NCI-H2227 (cell line): ENCODE results near the gene ARG2.

ENCODE experiments used
- DNase-seq: peaks from one replicate; lab custom pipeline; 2025; ENCODE audit not compliant: unreplicated experiment; lab: John Stamatoyannopoulos, UW

Gene ARG2

GRCh38 chr14:67636361-67636919, 16.7 kb downstream of the ARG2 start:
- no peak for DNase-seq

- DNase-seq = no peak
These were observed 18.9 kb downstream of the ARG2 start for GRCh38 chr14:67638642-67639041.

GRCh38 chr14:67641480-67641879, 21.8 kb downstream of the ARG2 start:
- no peak for DNase-seq

- no peak for DNase-seq
These were observed 22.4 kb downstream of the ARG2 start for GRCh38 chr14:67641902-67642749.

GRCh38 chr14:67643713-67644112, 24.0 kb downstream of the ARG2 start:
- DNase-seq = no peak

GRCh38 chr14:67644428-67644827, 24.7 kb downstream of the ARG2 start:
- DNase-seq = no peak

- no peak for DNase-seq
These were observed 25.7 kb downstream of the ARG2 start for GRCh38 chr14:67645414-67645813.

GRCh38 chr14:67646131-67646530, 26.4 kb downstream of the ARG2 start:
- no peak for DNase-seq

- DNase-seq = no peak
These were observed 30.4 kb downstream of the ARG2 start for GRCh38 chr14:67650151-67650550.

- no peak for DNase-seq
These were observed 31.0 kb downstream of the ARG2 start for GRCh38 chr14:67650694-67651093.

- DNase-seq = no peak
These were observed 32.5 kb downstream of the ARG2 start for GRCh38 chr14:67652189-67652588.

GRCh38 chr14:67653651-67654280, 34.0 kb downstream of the ARG2 start:
- no peak for DNase-seq

GRCh38 chr14:67663633-67664032, 43.9 kb downstream of the ARG2 start:
- no peak for DNase-seq

- no peak for DNase-seq
These were observed 46.1 kb downstream of the ARG2 start for GRCh38 chr14:67665868-67666267.

- peak; percentile 40 for DNase-seq
These were observed 47.2 kb downstream of the ARG2 start for GRCh38 chr14:67666750-67667449.

GRCh38 chr14:67668559-67668958, 48.8 kb downstream of the ARG2 start:
- no peak for DNase-seq

- DNase-seq = no peak
These were observed 53.7 kb downstream of the ARG2 start for GRCh38 chr14:67673451-67673850.

GRCh38 chr14:67674139-67674479, 54.4 kb downstream of the ARG2 start:
- peak; percentile 84 for DNase-seq

- peak; percentile 89 for DNase-seq
These were observed 54.9 kb downstream of the ARG2 start, which contains the start of gene VTI1B for GRCh38 chr14:67674480-67675218. TSS of gene VTI1B (minus strand) at chr14:67674632. CDS start at chr14:67674489, 143 bp downstream.

- DNase-seq = no peak
These were observed 55.5 kb downstream of the ARG2 start for GRCh38 chr14:67675219-67675582.

- DNase-seq = no peak
These were observed 59.3 kb downstream of the ARG2 start for GRCh38 chr14:67679006-67679405.
